ENCODE data around the gene ZFYVE26. TPM values are rescaled to one million over a fixed set of nuclear protein-coding genes. Genes with fewer than 3 reads are reported as not detected.

Gene ZFYVE26
- total RNA-seq, 1 donor from 2014 or later: 33.9 TPM

Other genes with a start within 250 kb of the ZFYVE26 start
- 18.9 and 22.0 TPM in 2 replicates for gene PIGH, start 216.3 kb downstream of the ZFYVE26 start, total RNA-seq
- 25.1 and 30.1 TPM in 2 replicates for gene ARG2, start 196.7 kb downstream of the ZFYVE26 start, total RNA-seq
- 88.5 and 99.0 TPM in 2 replicates for gene VTI1B, start 142.0 kb downstream of the ZFYVE26 start, total RNA-seq
- gene RDH11, start 120.8 kb downstream of the ZFYVE26 start, total RNA-seq: 99.9 and 103 TPM in 2 replicates
- 1.7 and 2.4 TPM in 2 replicates for gene RDH12, start 114.7 kb downstream of the ZFYVE26 start, total RNA-seq
- 24.7 and 24.9 TPM in 2 replicates for gene RAD51B, start 3.2 kb upstream of the ZFYVE26 start, total RNA-seq